MG63 (cell line): ENCODE measurements around the gene TTC6. TPM values are rescaled to one million over a fixed set of nuclear protein-coding genes. Genes with fewer than 3 reads are reported as not detected.

Experiments
- DNase-seq: peaks from one replicate; pipeline ENCODE4 v3.0.0-alpha.2; 2020
- H3K27me3 ChIP-seq: fragments of 250-450 bp; sonication (Bioruptor Pico); 2 replicates; pipeline ENCODE4 v1.5.1; 2020; ENCODE audit warnings: mild to moderate bottlenecking, moderate library complexity
- H3K36me3 ChIP-seq: fragments of 250-450 bp; sonication (Bioruptor Pico); 2 replicates; pipeline ENCODE4 v1.5.1; 2020; ENCODE audit warnings: mild to moderate bottlenecking, moderate library complexity
- H3K4me3 ChIP-seq: fragments of 250-450 bp; sonication (Bioruptor Pico); 2 replicates; pipeline ENCODE4 v1.5.1; 2020; ENCODE audit warnings: mild to moderate bottlenecking, moderate library complexity
- H3K9me3 ChIP-seq: fragments of 250-450 bp; sonication (Bioruptor Pico); 2 replicates; pipeline ENCODE4 v1.5.1; 2020; ENCODE audit warnings: mild to moderate bottlenecking, moderate library complexity
- total RNA-seq: library from RNA; depleted of rRNA; stranded (reverse); fragments of >200 nt; shearing (Covaris generic); gene quantifications from 2 replicates; pipeline ENCODE4 v1.2.3, GENCODE V29; 2014; ENCODE audit warnings: low replicate concordance

TTC6 gene
- total RNA-seq, 1 experiment from 2014 or later, result not detected

DNA sequence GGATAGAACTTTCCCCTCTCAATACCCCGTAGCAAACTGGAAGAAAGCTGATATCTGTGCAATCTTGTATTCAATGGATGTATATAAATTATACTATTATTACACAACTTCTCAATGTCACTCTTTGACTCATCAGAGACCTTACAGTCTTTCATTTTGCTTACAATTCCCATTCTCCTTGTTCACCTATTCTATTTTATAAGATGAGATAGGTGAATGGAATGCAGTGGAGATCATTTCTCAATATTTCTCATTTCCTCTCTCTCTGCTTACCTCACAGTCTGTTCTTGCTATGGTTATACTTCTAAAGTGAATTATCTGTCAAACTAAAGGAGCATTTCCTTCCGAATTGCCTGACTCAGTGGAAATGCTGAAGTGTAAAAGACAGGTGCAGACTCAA, 15.3 kb upstream of the TTC6 start:
- Histone ChIP-seq H3K4me3 (no peak overlapping the region), H3K27me3 (no peaks in the 10 kb centered on the region), H3K36me3 (no peaks in the 10 kb centered on the region), H3K9me3 (no peaks in the 10 kb centered on the region)
- no peak for DNase-seq

DNA sequence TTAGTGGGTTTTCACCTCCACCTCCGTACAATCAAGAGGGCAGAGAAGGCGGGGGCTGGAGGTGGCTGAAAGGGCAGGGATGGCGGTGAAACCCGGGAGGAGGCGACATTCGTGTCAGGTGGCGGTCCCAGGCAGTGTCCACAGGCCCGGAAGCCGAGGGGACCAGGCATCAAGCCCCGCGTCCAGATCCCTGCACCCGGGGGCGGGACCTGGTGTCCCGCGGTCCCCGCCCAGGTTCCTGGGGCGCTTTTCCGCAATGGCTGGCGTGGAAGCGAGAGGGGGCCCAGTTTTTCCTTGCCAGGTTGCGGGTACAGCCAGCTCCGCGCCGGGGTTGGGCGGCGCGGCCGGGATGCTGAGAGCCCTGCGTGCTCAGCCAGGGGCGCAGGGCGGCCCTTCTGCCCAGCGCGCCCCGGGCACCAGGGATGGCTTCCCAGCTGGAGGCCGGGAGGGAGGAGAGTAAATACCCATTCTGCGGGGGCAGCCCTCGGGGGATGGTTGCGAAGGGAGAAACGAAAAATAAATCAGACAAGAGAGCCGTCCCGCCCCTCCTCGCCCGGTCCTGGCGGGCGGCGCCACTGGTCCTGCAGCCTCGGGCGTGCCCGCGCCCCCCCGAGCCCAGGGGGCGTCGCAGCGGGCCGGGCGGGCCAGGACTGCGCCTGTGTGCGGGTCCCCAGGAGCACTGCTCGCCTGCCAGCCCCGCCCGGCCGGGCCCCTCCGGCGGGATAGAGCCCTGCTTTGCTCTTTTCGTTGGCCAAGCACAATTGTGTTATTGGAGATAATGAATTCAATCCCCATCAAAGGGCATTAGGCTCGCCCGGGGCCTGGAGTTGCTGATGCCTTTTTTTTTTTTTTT, 11.8 kb upstream of the TTC6 start:
- peak; percentile 8 for DNase-seq
- H3K4me3 ChIP-seq, result peak overlapping the region; percentile 44
- H3K27me3 ChIP-seq, result peaks cover 3% of the 10 kb centered on the region; the same call in 1 of the 2 replicates

DNA sequence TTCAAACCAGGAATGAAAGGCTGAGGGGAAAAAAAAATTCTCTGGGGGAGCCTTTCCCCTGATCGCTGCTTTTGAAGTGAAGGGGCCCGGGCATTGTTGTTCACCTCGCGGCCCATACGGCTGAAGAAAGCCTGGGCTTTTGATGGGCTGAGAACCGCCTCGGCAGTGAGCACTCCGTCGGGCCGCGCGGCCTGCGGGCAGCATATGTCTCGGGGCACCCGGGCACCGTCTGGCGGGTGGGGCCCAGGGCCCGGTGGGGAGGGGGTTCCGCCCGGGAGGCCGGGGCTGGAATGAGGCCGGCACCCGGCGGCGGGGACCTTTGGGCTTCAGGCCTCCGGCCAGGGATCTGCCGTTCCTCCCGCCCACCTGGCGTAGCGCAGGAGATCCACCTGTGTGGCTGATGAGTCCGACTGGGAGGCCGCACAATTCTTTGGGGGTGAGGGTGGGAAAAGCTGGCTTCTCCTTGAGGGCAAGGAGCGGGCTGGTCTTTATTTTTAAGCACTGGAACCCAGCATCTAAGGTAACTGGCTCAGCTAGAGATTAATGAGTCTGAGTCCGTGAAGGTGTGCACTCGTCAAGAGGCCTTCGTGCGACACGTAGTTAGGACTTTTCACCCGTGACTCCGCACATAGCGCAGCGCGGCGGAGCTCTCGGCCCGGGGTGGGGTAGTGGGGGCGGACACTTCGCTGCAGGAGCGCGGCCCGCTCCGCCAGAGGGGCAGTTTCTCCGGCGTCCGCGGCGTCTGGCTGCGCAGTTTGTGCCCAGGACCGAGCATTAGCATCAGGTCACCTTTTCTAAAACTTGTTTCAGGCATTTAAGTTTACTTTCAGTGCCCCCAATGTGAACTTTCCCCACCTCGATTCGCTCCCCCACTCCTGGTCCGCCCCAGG, 11.0 kb upstream of the TTC6 start:
- DNase-seq, result no peak
- Histone ChIP-seq H3K9me3 (no peaks in the 10 kb centered on the region), H3K27me3 (peaks cover 3% of the 10 kb centered on the region; the same call in 1 of the 2 replicates), H3K4me3 (no peak overlapping the region), H3K36me3 (no peaks in the 10 kb centered on the region)

More for the DNA sequence above, 11.8 kb upstream of the TTC6 start:
- Histone ChIP-seq H3K36me3 (no peaks in the 10 kb centered on the region), H3K9me3 (no peaks in the 10 kb centered on the region)

DNA sequence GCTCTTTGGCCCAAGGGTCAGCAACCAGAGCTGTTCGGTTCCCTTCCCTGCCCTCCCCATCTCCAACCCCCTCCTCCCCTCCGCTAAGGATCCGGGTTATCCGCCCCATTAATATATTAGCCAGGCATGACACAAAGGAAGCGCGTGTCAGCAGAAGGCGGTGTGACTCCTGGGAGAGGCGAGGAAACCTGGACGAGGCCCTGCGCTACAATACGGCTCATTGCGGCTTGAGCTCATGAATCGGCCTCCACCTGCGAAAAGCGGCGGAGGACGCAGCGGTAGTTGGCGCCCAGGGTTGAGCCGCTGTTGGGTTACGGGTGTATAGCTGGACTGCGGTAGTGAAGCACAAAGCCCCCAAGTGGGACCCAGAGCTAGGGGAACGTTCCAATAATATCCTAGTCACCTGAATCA, 10.3 kb upstream of the TTC6 start:
- DNase-seq, result no peak
- Histone ChIP-seq H3K4me3 (no peak overlapping the region), H3K27me3 (peaks cover 3% of the 10 kb centered on the region; the same call in 1 of the 2 replicates), H3K36me3 (no peaks in the 10 kb centered on the region), H3K9me3 (no peaks in the 10 kb centered on the region)

DNA sequence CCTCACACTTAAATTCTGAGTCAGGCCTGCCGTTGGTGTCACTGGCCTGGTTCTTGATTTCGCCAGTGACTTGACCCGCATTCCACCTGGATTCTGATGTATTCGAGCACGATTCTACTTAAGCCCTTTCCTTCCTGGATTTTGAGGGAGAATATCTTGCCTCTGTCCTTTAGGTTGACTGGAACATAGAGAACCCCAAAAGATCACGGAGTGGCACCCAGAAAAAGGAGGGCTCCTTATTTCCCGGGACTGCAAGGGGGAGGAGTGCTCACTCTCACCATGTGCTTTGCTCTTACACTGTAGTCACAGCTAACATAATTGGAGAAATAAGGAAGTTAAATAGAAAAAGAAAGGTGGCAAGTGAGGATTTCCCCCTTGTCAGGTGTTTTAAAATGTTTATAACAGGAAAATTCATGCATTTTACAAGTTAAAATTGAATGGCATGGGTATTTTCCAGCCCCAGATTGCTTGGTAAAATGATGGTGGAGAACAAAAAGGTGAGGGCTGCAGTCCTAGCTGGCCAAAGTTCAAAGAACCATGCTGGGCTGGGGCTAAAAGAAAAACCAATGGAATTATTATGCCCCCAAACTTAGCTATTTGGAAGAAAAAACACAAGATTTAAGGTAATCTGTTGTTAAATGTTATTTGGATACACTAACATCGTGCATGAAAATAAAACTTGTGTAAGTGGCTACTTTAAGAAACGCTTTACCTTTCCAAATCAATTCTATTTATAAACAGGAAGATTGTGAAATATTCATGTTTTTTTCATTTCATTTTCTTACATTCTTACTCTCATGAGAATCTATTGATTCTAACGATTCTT, 9.2 kb upstream of the TTC6 start:
- Histone ChIP-seq H3K36me3 (no peaks in the 10 kb centered on the region), H3K9me3 (no peaks in the 10 kb centered on the region), H3K27me3 (peaks cover 3% of the 10 kb centered on the region; the same call in 1 of the 2 replicates), H3K4me3 (no peak overlapping the region)
- no peak for DNase-seq

DNA sequence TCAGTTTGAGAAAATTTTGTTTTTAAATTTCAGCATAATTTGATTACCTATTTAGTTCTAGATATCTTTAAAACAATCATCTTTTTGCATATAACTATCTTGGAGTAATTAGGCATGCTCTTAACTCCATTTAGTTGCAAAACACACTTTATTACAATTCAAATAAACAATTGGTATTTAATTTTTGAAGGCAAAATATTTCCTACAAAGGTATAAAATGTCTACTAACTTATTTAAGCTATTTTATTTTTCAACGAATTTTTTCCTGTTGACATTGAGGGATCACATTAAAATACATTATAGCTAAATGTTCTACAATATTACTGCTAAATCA, 8.7 kb upstream of the TTC6 start:
- Histone ChIP-seq H3K9me3 (no peaks in the 10 kb centered on the region), H3K36me3 (no peaks in the 10 kb centered on the region), H3K27me3 (peaks cover 3% of the 10 kb centered on the region; the same call in 1 of the 2 replicates), H3K4me3 (no peak overlapping the region)
- no peak for DNase-seq

DNA sequence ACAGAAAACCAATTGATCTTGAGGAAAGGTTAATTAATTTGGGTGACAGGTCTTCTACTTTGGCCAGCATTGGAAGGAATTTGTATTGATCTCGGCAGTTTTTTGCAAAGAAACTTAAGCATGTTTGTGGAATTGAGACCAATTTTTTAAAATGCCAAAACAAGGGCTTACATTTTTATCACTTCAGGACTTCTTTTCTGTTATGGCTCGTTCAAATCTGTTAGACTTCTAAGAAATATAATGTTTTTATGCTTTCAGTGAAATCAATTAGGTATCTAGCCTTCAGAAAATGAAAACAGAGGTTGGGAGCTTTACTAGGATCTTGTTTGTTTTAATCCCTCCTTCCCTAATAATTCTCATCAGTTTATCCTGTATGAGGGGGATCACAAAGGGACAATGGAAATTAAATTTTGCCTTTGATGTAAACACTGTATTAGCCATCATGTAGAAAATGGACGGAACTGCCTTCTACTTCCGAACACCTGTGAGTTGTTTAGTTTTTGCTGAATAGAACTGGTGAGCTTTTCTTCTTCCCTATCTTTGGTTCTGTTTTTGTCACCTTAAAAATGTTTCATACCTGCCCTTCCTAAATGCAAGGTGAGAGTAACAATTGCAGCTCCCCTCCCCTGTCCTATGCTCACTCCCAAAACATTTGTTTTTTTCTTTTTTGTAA, 8.2 kb upstream of the TTC6 start:
- Histone ChIP-seq H3K9me3 (no peaks in the 10 kb centered on the region), H3K36me3 (no peaks in the 10 kb centered on the region), H3K4me3 (no peak overlapping the region; the same call in 1 of the 2 replicates), H3K27me3 (peaks cover 3% of the 10 kb centered on the region; the same call in 1 of the 2 replicates)
- no peak for DNase-seq

DNA sequence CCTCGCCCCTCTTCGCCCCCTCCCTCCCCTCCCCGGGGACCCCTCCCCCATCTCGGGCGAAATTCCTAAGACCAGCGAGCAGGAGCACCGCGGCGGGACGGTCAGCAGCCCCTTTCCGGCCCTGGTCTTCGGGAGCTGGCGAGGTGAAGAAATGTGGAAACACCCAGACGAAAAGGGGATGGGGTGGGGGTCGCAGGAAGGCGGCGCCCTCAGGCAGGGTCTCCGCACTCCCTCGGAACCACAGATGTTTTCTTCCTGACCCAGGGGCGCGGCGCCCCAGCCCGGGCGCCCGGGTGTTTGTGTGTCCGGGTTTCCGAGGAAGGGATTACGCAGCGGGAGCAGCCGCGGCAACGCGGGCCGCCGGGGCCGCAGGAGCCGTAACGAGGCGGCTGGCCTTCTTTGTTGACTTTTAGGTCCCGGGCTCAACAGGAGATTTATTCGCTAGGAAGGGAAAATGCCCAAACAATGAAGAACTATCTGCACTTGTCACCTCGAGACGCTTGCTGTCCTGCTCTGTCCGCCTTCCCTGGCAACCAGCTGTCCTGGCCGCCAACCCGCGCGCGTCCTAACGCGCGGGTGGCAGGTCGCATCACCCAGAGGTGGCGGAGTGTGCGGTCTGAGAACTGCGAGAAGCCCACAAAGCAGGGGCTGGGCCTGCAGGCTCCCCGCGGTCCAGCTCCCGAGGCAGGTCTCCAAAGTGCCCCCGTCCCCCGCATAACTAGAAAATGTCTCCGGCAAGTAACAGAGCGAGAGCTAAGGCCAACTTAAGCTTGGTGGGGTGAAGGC, 7.4 kb upstream of the TTC6 start:
- peak; percentile 19 for DNase-seq
- H3K9me3 ChIP-seq, result no peaks in the 10 kb centered on the region
- H3K27me3 ChIP-seq, result peaks cover 3% of the 10 kb centered on the region; the same call in 1 of the 2 replicates
- H3K4me3 ChIP-seq, result peak overlapping the region; percentile 44
- H3K36me3 ChIP-seq, result no peaks in the 10 kb centered on the region

DNA sequence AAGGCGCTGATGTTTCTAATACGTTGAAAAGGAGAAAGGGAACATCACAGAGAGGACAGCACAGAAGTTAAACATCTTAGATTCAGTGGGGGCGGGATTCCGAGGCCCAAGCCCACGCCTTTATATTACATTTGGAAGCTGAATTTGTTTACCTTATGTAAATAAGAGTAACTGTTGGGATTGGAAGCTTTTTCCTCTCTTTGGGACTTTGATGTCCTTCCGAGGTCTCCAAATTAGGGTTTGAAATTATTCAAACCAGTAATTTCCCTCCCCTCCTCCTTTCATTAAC, 6.8 kb upstream of the TTC6 start:
- Histone ChIP-seq H3K27me3 (peaks cover 3% of the 10 kb centered on the region; the same call in 1 of the 2 replicates), H3K4me3 (no peak overlapping the region), H3K36me3 (no peaks in the 10 kb centered on the region), H3K9me3 (no peaks in the 10 kb centered on the region)
- DNase-seq, result no peak

DNA sequence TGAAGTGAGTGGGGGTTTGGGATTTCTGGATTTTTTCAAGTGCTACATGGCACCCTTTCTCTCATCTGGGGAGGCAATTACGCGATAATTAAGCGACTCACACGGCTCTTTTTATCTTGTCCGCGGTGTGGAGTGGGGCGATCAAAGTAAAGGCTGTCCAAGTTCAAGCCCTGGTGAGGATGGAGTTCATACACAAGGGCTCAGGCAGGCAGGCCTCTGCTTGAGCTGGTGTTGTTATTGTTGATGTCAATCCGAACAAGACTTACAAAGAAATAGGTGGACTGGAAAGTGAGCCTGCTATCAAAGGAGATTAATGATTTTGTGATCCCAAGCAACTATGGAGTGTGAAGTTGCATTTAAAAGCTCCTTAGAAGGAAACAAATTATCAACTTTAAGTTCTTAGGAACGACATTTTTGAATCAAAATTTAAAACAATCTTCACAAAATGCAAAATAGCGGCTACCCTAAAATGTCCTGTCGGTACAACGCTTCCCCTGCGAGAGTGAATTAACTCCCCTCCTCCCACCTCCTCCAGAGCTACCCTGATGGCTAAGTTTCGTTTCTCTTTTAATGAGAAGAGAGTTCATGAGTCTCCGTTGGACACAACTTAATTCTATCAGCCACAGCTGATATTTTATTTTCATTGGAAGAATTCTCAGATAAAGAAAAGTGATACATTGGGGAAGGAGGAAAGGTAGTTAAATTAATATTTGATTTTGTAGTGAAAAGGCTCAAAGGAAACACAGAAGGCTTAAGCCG, 6.3 kb upstream of the TTC6 start:
- DNase-seq, result no peak
- Histone ChIP-seq H3K27me3 (peaks cover 3% of the 10 kb centered on the region; the same call in 1 of the 2 replicates), H3K4me3 (no peak overlapping the region), H3K9me3 (no peaks in the 10 kb centered on the region), H3K36me3 (no peaks in the 10 kb centered on the region)

DNA sequence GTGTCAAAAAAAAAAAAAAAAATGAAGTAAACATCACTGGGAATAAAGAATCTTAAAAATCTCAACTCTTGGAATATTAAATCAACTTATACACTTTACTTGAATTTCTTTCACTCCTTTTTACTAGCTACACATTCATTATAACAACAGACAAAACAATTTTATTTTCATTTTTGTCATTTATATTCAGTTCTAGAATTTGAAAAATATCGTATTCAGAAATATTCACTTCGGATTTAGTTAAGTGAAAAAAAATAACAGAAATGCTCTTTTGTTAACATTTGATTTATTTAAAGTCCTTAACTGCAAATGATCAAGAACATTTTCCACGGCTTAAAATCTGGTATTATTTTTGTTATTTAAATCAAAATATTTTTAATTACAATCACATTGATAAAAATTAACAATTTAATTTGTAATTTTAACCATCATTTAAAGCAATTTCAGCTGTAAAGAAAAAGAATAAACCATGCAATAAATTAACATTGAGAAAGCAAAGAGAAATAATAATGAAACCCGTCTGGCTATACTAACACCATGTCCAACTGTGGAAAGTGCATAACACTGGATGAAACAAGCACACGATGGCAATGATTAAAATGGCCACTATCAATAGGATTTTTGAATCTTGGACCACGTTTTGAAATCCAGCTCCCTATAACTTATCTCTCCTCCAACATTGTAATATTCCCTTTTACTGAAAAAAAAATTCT, 5.6 kb upstream of the TTC6 start:
- H3K36me3 ChIP-seq, result no peaks in the 10 kb centered on the region
- H3K4me3 ChIP-seq, result no peak overlapping the region
- H3K9me3 ChIP-seq, result no peaks in the 10 kb centered on the region
- H3K27me3 ChIP-seq, result peaks cover 3% of the 10 kb centered on the region; the same call in 1 of the 2 replicates
- no peak for DNase-seq

DNA sequence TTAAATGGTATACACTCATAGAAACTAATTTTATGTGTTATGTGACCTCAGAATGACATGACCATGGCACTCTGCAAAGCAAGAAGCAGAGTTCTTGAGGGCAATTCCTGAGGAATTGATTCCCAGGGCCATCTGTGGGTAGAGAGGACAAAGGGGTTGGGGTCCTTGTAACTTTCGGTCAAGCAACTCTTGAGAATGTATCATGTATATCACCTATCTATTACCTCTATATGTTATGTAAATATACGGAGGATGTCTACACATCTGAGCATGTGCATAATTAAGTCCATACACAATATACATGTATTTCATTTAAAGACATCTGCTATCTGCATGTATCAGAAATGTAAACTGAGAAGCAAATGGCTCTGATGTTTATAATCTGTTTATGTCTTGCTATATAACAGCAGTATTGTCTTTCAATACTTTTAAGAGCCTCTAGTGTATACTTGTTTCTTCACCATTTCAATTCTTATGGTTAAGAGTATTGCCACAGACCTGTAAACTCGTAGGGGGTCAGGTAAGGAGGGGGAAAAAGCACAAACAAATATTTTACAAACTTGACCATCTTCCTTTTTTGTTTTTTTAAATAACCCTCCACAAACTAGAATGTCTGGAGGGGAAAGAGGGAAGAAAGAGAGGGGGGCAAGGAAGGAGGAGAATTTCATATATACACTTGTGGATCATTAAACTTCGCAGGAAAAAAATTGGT, 4.8 kb upstream of the TTC6 start:
- DNase-seq, result no peak
- H3K4me3 ChIP-seq, result no peak overlapping the region
- H3K27me3 ChIP-seq, result peaks cover 3% of the 10 kb centered on the region; the same call in 1 of the 2 replicates
- no peaks in the 10 kb centered on the region for H3K36me3 ChIP-seq
- H3K9me3 ChIP-seq, result no peaks in the 10 kb centered on the region

DNA sequence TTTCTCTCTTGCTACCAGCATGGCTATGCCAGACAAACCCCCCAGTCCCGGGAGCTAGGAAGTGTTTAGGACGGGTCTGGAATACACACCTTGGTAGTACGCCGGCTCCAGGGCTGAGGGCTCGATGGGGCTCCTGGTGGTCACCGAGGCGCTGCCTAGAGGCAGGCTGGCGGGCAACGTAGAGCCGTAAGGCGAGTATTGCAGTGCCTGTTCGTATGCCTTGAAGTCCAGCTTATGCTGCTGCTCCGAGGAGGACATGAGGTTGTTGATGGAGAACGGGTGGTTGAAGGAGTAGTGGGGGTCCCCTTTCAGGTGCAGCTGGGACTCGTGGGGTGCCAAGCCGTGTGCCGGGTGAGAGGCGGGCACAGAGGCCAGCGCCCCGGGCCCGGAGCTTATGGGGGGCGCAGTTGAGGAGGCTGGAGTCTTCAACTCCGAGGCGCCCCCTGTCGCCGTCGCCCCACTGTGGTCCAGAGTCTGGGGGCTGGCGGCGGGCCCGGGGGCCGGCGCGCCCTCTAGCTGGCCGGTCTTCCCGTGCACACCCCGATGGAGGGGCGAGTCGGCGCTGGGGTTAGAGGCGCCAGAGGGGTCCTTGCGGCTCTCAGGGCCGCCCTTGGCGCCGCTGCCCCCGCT, 4.0 kb upstream of the TTC6 start:
- H3K36me3 ChIP-seq, result no peaks in the 10 kb centered on the region
- DNase-seq, result no peak
- H3K27me3 ChIP-seq, result peaks cover 3% of the 10 kb centered on the region; the same call in 1 of the 2 replicates
- no peaks in the 10 kb centered on the region for H3K9me3 ChIP-seq
- peak overlapping the region; percentile 9 for H3K4me3 ChIP-seq
